ENCODE measurements around the gene CALML4.

The CALML4 gene

DNA sequence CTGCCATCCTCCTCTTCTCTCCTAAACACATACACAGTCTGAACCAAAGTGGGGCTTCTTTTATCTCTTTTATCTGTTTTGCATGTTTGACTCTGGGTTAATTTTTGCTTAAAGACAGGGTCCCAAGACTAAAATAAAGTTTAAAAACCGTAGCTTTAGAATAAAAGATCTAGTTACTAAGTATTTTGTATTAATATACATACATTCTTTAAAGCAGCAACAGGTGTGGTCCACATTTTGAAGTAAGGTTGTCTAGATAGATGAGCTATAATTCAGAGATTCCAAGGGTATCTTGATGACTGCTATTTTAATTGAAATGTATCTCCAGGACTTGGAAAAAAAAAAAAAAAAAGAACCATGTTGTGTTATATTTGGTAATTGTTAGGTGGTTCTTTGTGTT is 61.3 kb downstream of the CALML4 start:
- DNase-seq (ENCODE audit: low spot score): no peak

DNA sequence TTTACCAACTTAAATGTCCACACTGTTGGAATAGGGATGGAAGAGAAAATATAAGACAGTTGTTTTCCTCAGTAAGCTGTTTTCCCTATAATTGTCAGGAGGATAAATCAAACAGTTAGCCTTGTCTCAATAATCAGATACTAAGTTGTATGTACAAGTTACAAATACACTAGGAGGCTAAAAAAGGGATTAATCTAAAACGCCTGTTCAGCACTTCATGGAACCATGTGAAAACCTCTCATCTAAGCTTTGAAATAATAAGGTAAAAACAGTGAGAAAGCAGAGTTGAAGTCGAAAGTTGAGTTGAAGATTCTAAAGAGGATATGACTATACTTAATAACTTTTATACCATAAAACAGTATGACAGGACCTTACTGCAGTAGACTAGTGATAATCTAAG is 62.0 kb downstream of the CALML4 start:
- no peak for DNase-seq (ENCODE audit: low spot score)

Measured in NAMALWA (cell line).